IMR-90 (cell line): ENCODE data around the gene CES4A. TPM values are rescaled to one million over a fixed set of nuclear protein-coding genes. Genes with fewer than 3 reads are reported as not detected.

ENCODE experiments used
- ATAC-seq: fragments of 200-7000 bp; cut with Tn5 transposase; 2 replicates; pipeline ENCODE4 v1.9.1; 2020; ENCODE audit warnings: low read depth, mild to moderate bottlenecking, moderate library complexity
- BruUV-seq: library from RNA; stranded (reverse); fragments of 400-500 nt; replicated peaks from 2 replicates; lab custom pipeline; 2021; lab: Mats Ljungman, UMichigan
- CTCF ChIA-PET: fragments of 300-600 bp; formaldehyde crosslinking; extraction: SDS; loops from one replicate; lab custom pipeline; 2021; ENCODE audit warnings: antibody characterized with exemption; lab: Yijun Ruan, JAX
- POLR2A ChIA-PET: fragments of 300-600 bp; sonication (Branson Sonifier 250); formaldehyde crosslinking; loops from one replicate; lab custom pipeline; 2022; ENCODE audit warnings: antibody characterized with exemption; ENCODE audit not compliant: unreplicated experiment; lab: Charles Lee
- DNase-seq: peaks from one replicate; pipeline ENCODE4 v3.0.0; 2013
- H2AFZ ChIP-seq: replicated peaks from 2 replicates; pipeline ENCODE3; 2013; ENCODE audit warnings: low read length, mild to moderate bottlenecking; ENCODE audit not compliant: poor library complexity
- H2AK5ac ChIP-seq: 2 replicates; pipeline ENCODE4 v1.6.1; 2013; ENCODE audit warnings: low read depth, low read length, inconsistent platforms
- H2AK9ac ChIP-seq: replicated peaks from 2 replicates; pipeline ENCODE3; 2013; ENCODE audit warnings: mild to moderate bottlenecking, low read depth, low read length, moderate library complexity; ENCODE audit not compliant: poor library complexity
- H2BK120ac ChIP-seq: 2 replicates; pipeline ENCODE4 v1.6.1; 2013; ENCODE audit warnings: low read depth, low read length, inconsistent platforms
- H2BK15ac ChIP-seq: 3 replicates; pipeline ENCODE4 v1.6.1; 2013; ENCODE audit warnings: low read depth, low read length, inconsistent platforms
- H2BK20ac ChIP-seq: 2 replicates; pipeline ENCODE4 v1.6.1; 2013; ENCODE audit warnings: low read depth, mild to moderate bottlenecking, inconsistent platforms, low read length, moderate library complexity
- H2BK5ac ChIP-seq: 2 replicates; pipeline ENCODE4 v1.6.1; 2013; ENCODE audit warnings: mild to moderate bottlenecking, low read depth, low read length, inconsistent platforms; ENCODE audit not compliant: poor library complexity, severe bottlenecking
- H3K14ac ChIP-seq: replicated peaks from 2 replicates; pipeline ENCODE4 v1.6.1; 2013; ENCODE audit warnings: low read depth, low read length, inconsistent platforms
- H3K18ac ChIP-seq: 2 replicates; pipeline ENCODE4 v1.6.1; 2013; ENCODE audit warnings: low read depth, low read length, control low read depth
- H3K23ac ChIP-seq: 2 replicates; pipeline ENCODE4 v1.6.1; 2013; ENCODE audit warnings: low read depth, low read length, inconsistent platforms
- H3K27ac ChIP-seq: 2 replicates; pipeline ENCODE4 v1.5.1; 2013; ENCODE audit warnings: mild to moderate bottlenecking, control low read depth, low read length; ENCODE audit not compliant: insufficient read depth
- H3K27me3 ChIP-seq: 2 replicates; pipeline ENCODE4 v1.6.1; 2013; ENCODE audit warnings: low read length; ENCODE audit not compliant: control insufficient read depth, insufficient read depth
- H3K36me3 ChIP-seq: 2 replicates; pipeline ENCODE4 v1.6.1; 2013; ENCODE audit warnings: low read length, mixed read lengths; ENCODE audit not compliant: control insufficient read depth, insufficient read depth
- H3K4ac ChIP-seq: 2 replicates; pipeline ENCODE4 v1.6.1; 2013; ENCODE audit warnings: low read depth, low read length, inconsistent platforms
- H3K4me1 ChIP-seq: 2 replicates; pipeline ENCODE4 v1.6.1; 2013; ENCODE audit warnings: low read length, mixed read lengths; ENCODE audit not compliant: control insufficient read depth, insufficient read depth
- H3K4me2 ChIP-seq: 2 replicates; pipeline ENCODE4 v1.6.1; 2013; ENCODE audit warnings: low read depth, mild to moderate bottlenecking, control low read depth, low read length, moderate library complexity
- H3K4me3 ChIP-seq: 2 replicates; pipeline ENCODE4 v1.5.1; 2013; ENCODE audit warnings: low read depth, mild to moderate bottlenecking, control low read depth, low read length, moderate library complexity; ENCODE audit not compliant: insufficient read depth
- H3K56ac ChIP-seq: 2 replicates; pipeline ENCODE4 v1.6.1; 2013; ENCODE audit warnings: low read length, inconsistent platforms; ENCODE audit not compliant: insufficient read depth; ENCODE audit errors: extremely low read depth
- H3K79me1 ChIP-seq, 2 experiments: 2 replicates each; pipeline ENCODE4 v1.6.1; 2013; ENCODE audit warnings: low read length in 2 of 2, inconsistent platforms in 1 of 2, low read depth in 1 of 2
- H3K9ac ChIP-seq: 2 replicates; pipeline ENCODE4 v1.6.1; 2013; ENCODE audit warnings: low read depth, low read length, control low read depth
- H3K9me1 ChIP-seq: 2 replicates; pipeline ENCODE4 v1.6.1; 2013; ENCODE audit warnings: low read length, inconsistent platforms; ENCODE audit not compliant: insufficient read depth
- H3K9me3 ChIP-seq: 2 replicates; pipeline ENCODE4 v1.6.1; 2013; ENCODE audit warnings: low read length; ENCODE audit not compliant: control insufficient read depth, insufficient read depth
- H4K20me1 ChIP-seq: 2 replicates; pipeline ENCODE4 v1.6.1; 2013; ENCODE audit warnings: low read length, inconsistent platforms; ENCODE audit not compliant: insufficient read depth
- H4K5ac ChIP-seq: 2 replicates; pipeline ENCODE4 v1.6.1; 2013; ENCODE audit warnings: mild to moderate bottlenecking, low read depth, low read length, control low read depth
- H4K8ac ChIP-seq, 2 experiments: 2 replicates each; pipeline ENCODE4 v1.6.1; 2013; ENCODE audit warnings: low read depth in 2 of 2, low read length in 2 of 2, control low read depth in 1 of 2, inconsistent platforms in 1 of 2
- H4K91ac ChIP-seq: 2 replicates; pipeline ENCODE4 v1.6.1; 2013; ENCODE audit warnings: low read depth, low read length, inconsistent platforms; ENCODE audit not compliant: insufficient read depth
- BHLHE40 ChIP-seq: fragments of 150-350 bp; IDR thresholded peaks from 2 replicates; pipeline ENCODE4 v1.6.1; 2016; ENCODE audit warnings: mild to moderate bottlenecking, low read depth, low read length
- CEBPB ChIP-seq: IDR thresholded peaks from 2 replicates; pipeline ENCODE4 v1.6.1; 2012; ENCODE audit warnings: low read depth, low read length, improper control_type of control experiment
- CHD1 ChIP-seq: IDR thresholded peaks from 2 replicates; pipeline ENCODE4 v1.6.1; 2012; ENCODE audit warnings: low read depth, low read length, improper control_type of control experiment
- ELK1 ChIP-seq: fragments of 150-350 bp; IDR thresholded peaks from 2 replicates; pipeline ENCODE4 v1.6.1; 2016; ENCODE audit warnings: low read depth, mild to moderate bottlenecking, low read length, moderate library complexity, borderline replicate concordance
- FOS ChIP-seq: fragments of 150-350 bp; IDR thresholded peaks from 2 replicates; pipeline ENCODE4 v1.6.1; 2016; ENCODE audit warnings: low read depth, low read length
- MAFK ChIP-seq: IDR thresholded peaks from 2 replicates; pipeline ENCODE4 v1.6.1; 2012; ENCODE audit warnings: low read depth, low read length, improper control_type of control experiment
- MAZ ChIP-seq: IDR thresholded peaks from 2 replicates; pipeline ENCODE4 v1.6.1; 2012; ENCODE audit warnings: low read depth, mild to moderate bottlenecking, low read length, improper control_type of control experiment, moderate library complexity, borderline replicate concordance
- MXI1 ChIP-seq: IDR thresholded peaks from 2 replicates; pipeline ENCODE4 v1.6.1; 2012; ENCODE audit warnings: low read depth, mild to moderate bottlenecking, low read length, moderate library complexity, borderline replicate concordance
- NFE2L2 ChIP-seq: fragments of 150-350 bp; IDR thresholded peaks from 2 replicates; pipeline ENCODE4 v1.6.1; 2016; ENCODE audit warnings: low read depth, mild to moderate bottlenecking, low read length
- POLR2A ChIP-seq: IDR thresholded peaks from 2 replicates; pipeline ENCODE4 v1.6.1; 2012; ENCODE audit warnings: mild to moderate bottlenecking, low read depth, low read length
- RAD21 ChIP-seq: IDR thresholded peaks from 2 replicates; pipeline ENCODE4 v1.6.1; 2012; ENCODE audit warnings: low read length, improper control_type of control experiment
- RCOR1 ChIP-seq: IDR thresholded peaks from 2 replicates; pipeline ENCODE4 v1.6.1; 2012; ENCODE audit warnings: mild to moderate bottlenecking, low read length, improper control_type of control experiment; ENCODE audit not compliant: insufficient replicate concordance
- RFX5 ChIP-seq: IDR thresholded peaks from 2 replicates; pipeline ENCODE4 v1.8.0; 2012; ENCODE audit warnings: low read depth, mild to moderate bottlenecking, low read length, moderate library complexity
- SMC3 ChIP-seq: fragments of 150-350 bp; IDR thresholded peaks from 2 replicates; pipeline ENCODE4 v1.6.1; 2016; ENCODE audit warnings: low read depth, mild to moderate bottlenecking, antibody characterized with exemption, low read length, moderate library complexity
- USF2 ChIP-seq: fragments of 150-350 bp; IDR thresholded peaks from 2 replicates; pipeline ENCODE4 v1.6.1; 2017; ENCODE audit warnings: mild to moderate bottlenecking, antibody characterized with exemption, low read length, low read depth
- WGBS, 2 experiments: methylation state at CpG; one replicate each; pipeline versions ENCODE4 v1.1.5 to v1.1.7; 2013; ENCODE audit warnings: missing lambda C conversion rate in 2 of 2; ENCODE audit not compliant: insufficient read length in 1 of 2; ENCODE audit errors: extremely low coverage in 2 of 2; 5-methylcytosine and 5-hydroxymethylcytosine counted together
- dilution Hi-C: fragments of 300-500 bp; cut with HindIII; formaldehyde crosslinking; loops from one replicate; pipeline ENCODE4 v1.14.3; 2018; ENCODE audit warnings: low sequenced_read_pairs; ENCODE audit not compliant: unreplicated experiment
- in situ Hi-C: fragments of 300-500 bp; cut with MboI; formaldehyde crosslinking; loops from 3 replicates; pipeline ENCODE4 v1.14.3; 2019; ENCODE audit warnings: low sequenced_read_pairs, inconsistent platforms, mixed read lengths
- intact Hi-C: fragments of 100-400 bp; cut with micrococcal nuclease; formaldehyde crosslinking; loops from 2 replicates; pipeline ENCODE4 v1.10.0; 2022
- polyA plus RNA-seq, 3 experiments: library from polyadenylated mRNA; depleted of rRNA; stranded (reverse); fragments of >200 nt; gene quantifications; 2 replicates each; pipeline ENCODE4 v1.2.3, GENCODE V29; 2012; ENCODE audit warnings: low replicate concordance in 1 of 3
- total RNA-seq: library from RNA; depleted of rRNA; stranded (reverse); fragments of >200 nt; gene quantifications from 2 replicates; pipeline ENCODE4 v1.2.3, GENCODE V29; 2012
- TF ChIP-seq, protein P1 (sequence below): conservative IDR thresholded peaks from 2 replicates; pipeline ENCODE4 v1.5.1; 2012; ENCODE audit warnings: mild to moderate bottlenecking, low read depth, low read length, improper control_type of control experiment

Gene CES4A
- total and polyA plus RNA-seq, 2 of the 4 experiments (the other 2 are of a cell fraction): 0.72 to 4.7 TPM

GRCh38 chr16:66948837-66949225 is 39.6 kb upstream of the CES4A start:
- no peak overlapping the region for H2BK20ac ChIP-seq
- intact Hi-C loops (no loop called here), dilution Hi-C loops (no loop called here), in situ Hi-C loops (no loop called here)
- 15% methylated on average over 12 of the region's 21 CpGs; no CpG with 5 or more reads in 1 of the 2 experiments for WGBS, 2 experiments
- H3K4me3 ChIP-seq: no peak overlapping the region
- H3K9me1 ChIP-seq: no peaks in the 10 kb centered on the region
- H2BK5ac ChIP-seq: no peak overlapping the region
- H2BK120ac ChIP-seq: no peak overlapping the region
- BruUV-seq: no TSS peak
- H3K18ac ChIP-seq: no peak overlapping the region
- H2BK15ac ChIP-seq: no peak overlapping the region
- H3K9me3 ChIP-seq: peaks cover 2% of the 10 kb centered on the region; the same call in 1 of the 2 replicates
- H2AK9ac ChIP-seq: no peak overlapping the region
- H3K27ac ChIP-seq: no peak overlapping the region
- H3K4ac ChIP-seq: no peak overlapping the region
- no peak for TF ChIP-seq MXI1
- no peak for TF ChIP-seq POLR2A
- no peak for TF ChIP-seq NFE2L2
- no peak for TF ChIP-seq ELK1
- TF ChIP-seq, protein P1, sequence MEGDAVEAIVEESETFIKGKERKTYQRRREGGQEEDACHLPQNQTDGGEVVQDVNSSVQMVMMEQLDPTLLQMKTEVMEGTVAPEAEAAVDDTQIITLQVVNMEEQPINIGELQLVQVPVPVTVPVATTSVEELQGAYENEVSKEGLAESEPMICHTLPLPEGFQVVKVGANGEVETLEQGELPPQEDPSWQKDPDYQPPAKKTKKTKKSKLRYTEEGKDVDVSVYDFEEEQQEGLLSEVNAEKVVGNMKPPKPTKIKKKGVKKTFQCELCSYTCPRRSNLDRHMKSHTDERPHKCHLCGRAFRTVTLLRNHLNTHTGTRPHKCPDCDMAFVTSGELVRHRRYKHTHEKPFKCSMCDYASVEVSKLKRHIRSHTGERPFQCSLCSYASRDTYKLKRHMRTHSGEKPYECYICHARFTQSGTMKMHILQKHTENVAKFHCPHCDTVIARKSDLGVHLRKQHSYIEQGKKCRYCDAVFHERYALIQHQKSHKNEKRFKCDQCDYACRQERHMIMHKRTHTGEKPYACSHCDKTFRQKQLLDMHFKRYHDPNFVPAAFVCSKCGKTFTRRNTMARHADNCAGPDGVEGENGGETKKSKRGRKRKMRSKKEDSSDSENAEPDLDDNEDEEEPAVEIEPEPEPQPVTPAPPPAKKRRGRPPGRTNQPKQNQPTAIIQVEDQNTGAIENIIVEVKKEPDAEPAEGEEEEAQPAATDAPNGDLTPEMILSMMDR: no peak
- no peak for TF ChIP-seq FOS
- no peak for TF ChIP-seq MAZ
- TF ChIP-seq CHD1: no peak
- TF ChIP-seq CEBPB: no peak
- TF ChIP-seq SMC3: no peak
- TF ChIP-seq MAFK: no peak
- no peak for TF ChIP-seq USF2
- TF ChIP-seq RCOR1: no peak
- TF ChIP-seq RFX5: no peak
- no peak for TF ChIP-seq RAD21
- no peak for TF ChIP-seq BHLHE40
- ATAC-seq: no peak
- peaks cover 6% of the 10 kb centered on the region for H3K4me1 ChIP-seq
- H2AFZ ChIP-seq: peak overlapping the region; percentile 90
- peaks cover 2% of the 10 kb centered on the region; the same call in 1 of the 2 replicates for H3K36me3 ChIP-seq
- no peaks in the 10 kb centered on the region for H4K20me1 ChIP-seq
- ChIA-PET POLR2A (no interaction called here), CTCF (interaction anchor here (1.5 kb wide), 1 partner anchor 12 kb away, joined by 4 read pairs; the partner anchor contains the start of gene CES3)
- DNase-seq: no peak
- H4K91ac ChIP-seq: no peak overlapping the region
- no peak overlapping the region for H3K56ac ChIP-seq
- no peak overlapping the region for H3K9ac ChIP-seq
- H4K8ac ChIP-seq: no peak overlapping the region
- H3K79me1 ChIP-seq: no peaks in the 10 kb centered on the region
- no peak overlapping the region for H2AK5ac ChIP-seq
- H3K4me2 ChIP-seq: peak overlapping the region; percentile 98; the same call in 1 of the 2 replicates
- no peak overlapping the region for H3K14ac ChIP-seq
- no peak overlapping the region for H4K5ac ChIP-seq
- no peak overlapping the region for H3K23ac ChIP-seq
- H3K27me3 ChIP-seq: peaks cover 16% of the 10 kb centered on the region; the same call in 1 of the 2 replicates
